Fibroblast of pulmonary artery (primary cell): ENCODE data around the gene OSGEPL1.

Experiments
- DNase-seq: peaks from one replicate; pipeline ENCODE4 v3.0.0-alpha.2; 2010; ENCODE audit warnings: low read depth
- H3K4me3 ChIP-seq: replicated peaks from 2 replicates; pipeline ENCODE4 v1.5.1; 2011; ENCODE audit warnings: low read depth, mild to moderate bottlenecking, control low read depth, low read length, moderate library complexity
- TF ChIP-seq, protein P1 (sequence below): IDR thresholded peaks from 2 replicates; pipeline ENCODE4 v1.5.1; 2011; ENCODE audit warnings: mild to moderate bottlenecking, control low read depth, low read length, inconsistent platforms; ENCODE audit errors: missing control alignments

Gene OSGEPL1, protein sequence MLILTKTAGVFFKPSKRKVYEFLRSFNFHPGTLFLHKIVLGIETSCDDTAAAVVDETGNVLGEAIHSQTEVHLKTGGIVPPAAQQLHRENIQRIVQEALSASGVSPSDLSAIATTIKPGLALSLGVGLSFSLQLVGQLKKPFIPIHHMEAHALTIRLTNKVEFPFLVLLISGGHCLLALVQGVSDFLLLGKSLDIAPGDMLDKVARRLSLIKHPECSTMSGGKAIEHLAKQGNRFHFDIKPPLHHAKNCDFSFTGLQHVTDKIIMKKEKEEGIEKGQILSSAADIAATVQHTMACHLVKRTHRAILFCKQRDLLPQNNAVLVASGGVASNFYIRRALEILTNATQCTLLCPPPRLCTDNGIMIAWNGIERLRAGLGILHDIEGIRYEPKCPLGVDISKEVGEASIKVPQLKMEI

DNA sequence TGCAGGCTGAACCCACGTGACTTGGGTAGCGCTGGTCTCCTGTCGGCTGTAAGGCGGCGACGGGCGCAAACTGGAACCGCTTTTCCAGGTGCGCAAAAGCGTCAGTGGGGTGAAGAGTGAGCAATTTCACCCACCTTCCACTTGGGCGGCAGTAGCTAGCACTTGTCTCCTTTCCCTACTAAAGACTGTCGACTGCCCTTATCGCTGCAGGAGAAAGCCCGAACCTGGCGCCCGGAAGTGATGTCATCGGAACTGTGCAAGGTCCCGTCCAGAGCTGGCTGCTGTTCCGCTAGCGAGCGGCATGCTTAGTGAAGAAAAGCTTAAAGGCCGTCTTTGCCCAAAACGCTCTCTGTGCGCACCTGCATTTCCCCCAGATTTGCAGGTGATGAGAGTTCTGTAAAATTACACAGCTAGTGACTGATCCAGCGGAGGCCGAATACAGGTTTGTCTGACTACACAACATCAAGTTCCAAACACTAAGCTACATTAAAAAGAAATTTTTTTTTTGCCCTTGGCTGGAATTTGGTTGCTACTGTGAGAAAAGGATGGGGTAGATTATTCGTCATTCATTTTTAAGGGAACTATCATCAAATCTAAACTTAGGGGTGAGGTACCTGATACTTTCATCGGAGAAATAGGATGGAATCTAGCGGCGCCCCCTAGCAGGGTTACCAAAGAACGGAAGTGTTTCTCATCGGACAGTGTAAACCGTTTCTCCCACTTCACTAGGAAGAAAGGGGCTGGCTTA is at the start of gene OSGEPL1:
Gene OSGEPL1, minus strand, starts transcription at position 242 of the 748 bp plus-strand sequence. CDS start 1,152 bp downstream, outside the sequence.
- peak within 1 kb of the TSS; percentile 80 for H3K4me3 ChIP-seq
- TF ChIP-seq, protein P1, sequence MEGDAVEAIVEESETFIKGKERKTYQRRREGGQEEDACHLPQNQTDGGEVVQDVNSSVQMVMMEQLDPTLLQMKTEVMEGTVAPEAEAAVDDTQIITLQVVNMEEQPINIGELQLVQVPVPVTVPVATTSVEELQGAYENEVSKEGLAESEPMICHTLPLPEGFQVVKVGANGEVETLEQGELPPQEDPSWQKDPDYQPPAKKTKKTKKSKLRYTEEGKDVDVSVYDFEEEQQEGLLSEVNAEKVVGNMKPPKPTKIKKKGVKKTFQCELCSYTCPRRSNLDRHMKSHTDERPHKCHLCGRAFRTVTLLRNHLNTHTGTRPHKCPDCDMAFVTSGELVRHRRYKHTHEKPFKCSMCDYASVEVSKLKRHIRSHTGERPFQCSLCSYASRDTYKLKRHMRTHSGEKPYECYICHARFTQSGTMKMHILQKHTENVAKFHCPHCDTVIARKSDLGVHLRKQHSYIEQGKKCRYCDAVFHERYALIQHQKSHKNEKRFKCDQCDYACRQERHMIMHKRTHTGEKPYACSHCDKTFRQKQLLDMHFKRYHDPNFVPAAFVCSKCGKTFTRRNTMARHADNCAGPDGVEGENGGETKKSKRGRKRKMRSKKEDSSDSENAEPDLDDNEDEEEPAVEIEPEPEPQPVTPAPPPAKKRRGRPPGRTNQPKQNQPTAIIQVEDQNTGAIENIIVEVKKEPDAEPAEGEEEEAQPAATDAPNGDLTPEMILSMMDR, result peak; percentile 59
- peak; percentile 93 for DNase-seq

DNA sequence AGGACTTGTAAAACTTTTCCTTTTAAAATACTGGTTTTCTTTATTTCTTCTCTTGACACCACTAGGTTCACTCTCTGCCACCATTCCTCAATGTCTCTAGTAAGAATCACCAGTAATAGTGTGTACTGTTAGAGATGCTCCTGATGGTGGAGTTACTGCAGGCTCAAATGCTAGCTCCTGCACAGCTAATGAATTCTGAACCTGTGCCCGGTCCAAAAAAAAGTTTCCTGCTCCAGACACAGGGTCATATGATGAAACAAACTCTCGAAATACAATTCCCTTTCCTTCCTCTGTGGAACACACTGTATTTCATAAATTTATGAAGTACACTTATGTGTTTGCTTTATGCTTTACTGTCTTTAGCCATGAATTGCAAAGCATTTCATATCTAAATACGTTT is 40.8 kb upstream of the OSGEPL1 start:
- H3K4me3 ChIP-seq, result no peak overlapping the region
- DNase-seq, result no peak
- TF ChIP-seq, protein P1, result no peak

DNA sequence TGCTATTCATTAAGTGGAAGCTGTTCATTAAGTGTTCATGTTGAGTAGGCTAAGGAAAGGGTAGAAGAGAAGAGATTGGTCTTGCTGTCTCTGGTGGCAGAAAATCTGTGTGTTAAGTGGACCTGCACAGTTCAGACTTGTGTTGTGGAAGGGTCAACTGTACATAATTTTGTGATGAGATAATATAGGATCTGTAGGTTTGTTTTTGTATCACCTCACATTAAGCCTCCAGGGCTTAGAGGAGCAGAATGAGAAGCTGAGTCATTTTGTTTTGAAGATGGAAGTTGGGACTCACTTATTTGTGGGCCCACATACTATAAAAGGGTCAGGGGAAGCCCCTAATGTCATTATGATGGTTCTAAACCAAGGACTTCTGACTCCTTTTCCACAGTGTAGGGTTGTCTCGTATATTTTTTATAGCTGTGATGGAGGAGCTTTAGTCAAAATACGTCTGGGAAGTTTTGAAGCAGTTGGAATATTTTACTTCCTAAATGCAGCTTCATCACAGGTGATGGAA is 39.9 kb upstream of the OSGEPL1 start:
- TF ChIP-seq, protein P1, result no peak
- DNase-seq, result no peak
- H3K4me3 ChIP-seq, result no peak overlapping the region

DNA sequence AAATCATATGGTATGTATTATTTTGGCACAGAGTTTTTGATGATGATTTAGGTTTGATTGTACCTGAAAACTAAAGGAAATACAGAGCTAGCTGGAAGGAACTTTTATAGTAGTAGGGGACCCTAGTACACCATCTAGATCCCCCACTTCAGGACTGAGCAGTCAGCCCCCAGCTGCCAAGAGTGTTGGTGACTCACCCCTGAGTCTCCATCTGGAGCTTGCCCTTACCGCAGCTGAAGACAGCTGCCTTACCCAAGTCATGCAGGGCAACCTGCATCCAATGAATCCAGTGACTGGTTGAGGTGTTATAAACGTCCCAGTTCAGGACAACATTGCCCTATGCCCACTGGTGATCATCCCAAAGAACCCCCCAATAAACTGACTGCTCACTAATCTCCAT is 36.9 kb upstream of the OSGEPL1 start:
- DNase-seq, result peak; percentile 55
- TF ChIP-seq, protein P1, result no peak
- H3K4me3 ChIP-seq, result no peak overlapping the region

DNA sequence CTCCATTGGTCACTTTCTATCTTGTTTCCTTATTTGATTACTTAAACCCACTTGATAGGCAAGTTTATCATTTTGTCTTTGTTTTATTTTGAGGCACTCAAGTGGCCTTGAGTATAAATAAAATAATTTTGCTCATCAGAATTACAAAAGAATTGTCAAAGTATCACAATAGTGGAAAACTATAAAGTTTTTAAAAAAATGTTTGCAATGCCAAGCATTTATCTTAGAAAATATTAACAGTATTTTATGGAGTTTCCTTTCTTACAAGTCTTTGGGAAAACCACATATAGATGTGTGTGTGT is 36.4 kb upstream of the OSGEPL1 start:
- no peak for DNase-seq
- TF ChIP-seq, protein P1, result no peak
- no peak overlapping the region for H3K4me3 ChIP-seq

DNA sequence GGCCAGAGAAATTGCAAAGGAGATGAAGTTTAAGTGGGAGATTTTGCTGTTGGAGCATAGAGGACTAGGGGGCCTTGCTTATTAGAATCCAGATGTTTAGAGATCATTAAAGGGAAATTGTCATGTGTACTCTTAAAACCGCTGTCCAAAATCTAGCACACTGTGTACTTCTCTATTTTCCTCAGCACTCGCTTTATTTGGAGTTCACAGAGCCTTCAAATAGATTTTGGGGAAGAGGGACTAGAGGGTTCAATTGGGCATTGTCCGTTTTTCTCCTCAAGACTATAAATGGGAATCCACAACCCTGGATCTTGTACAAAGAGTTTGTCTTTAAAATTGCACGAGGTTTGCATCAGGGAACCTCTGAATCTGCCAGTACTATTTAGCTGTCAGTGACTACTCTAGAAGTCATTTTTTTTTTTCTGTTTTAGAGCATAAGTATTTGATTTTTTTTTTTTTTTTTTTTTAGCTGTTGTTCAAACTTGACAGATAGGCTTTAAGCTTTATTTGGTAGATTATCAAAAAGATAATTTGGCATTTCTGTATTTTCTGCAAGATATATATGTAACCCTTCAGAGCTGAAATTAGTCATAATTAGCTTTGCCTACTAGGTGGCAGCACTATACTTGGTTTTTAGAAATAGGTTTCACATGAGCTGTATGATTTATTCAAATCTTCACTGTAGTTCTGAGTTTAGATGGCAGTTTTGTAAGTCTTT is 35.9 kb upstream of the OSGEPL1 start:
- TF ChIP-seq, protein P1, result peak; percentile 62
- H3K4me3 ChIP-seq, result no peak overlapping the region
- peak; percentile 77 for DNase-seq
